DOHH2 (cell line): ENCODE data around the gene TEDC2.

Experiments
- EZH2phosphoT487 ChIP-seq: fragments of 200-600 bp; sonication (generic); IDR thresholded peaks from 2 replicates; pipeline ENCODE4 v1.6.1; 2017; ENCODE audit warnings: borderline replicate concordance, mild to moderate bottlenecking, antibody characterized with exemption, low read length, moderate library complexity, mixed read lengths
- TF ChIP-seq, protein P1 (sequence below): fragments of 200-600 bp; sonication (generic); IDR thresholded peaks from one replicate; pipeline ENCODE4 v1.5.1; 2014; ENCODE audit warnings: antibody characterized with exemption, mild to moderate bottlenecking, low read depth, low read length; ENCODE audit not compliant: poor library complexity, severe bottlenecking

DNA sequence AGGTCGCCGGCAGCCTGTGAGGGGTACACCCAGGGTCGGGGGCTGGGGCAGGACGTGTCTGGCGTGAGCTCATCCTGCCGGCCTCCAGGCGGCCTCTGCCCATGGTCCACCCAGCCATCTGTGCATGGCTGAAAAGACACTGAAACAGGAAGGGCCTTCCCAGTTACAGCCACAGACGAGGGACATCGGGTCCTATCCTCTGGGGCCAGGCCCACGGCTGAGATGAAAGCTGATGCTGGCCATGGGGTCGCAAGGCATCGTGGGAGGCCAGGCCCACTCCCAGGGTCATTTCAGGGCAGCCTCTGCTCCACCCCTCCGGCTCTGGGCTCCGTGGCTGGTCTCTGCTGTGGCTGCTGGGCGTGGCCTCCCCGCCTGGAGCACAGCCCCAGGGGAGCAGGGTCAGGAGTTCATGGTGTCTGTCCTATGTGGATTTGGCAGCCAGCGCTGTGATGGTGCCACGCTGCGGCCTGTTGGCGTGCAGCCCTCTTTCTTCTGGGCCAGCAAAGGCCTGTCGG, 37.3 kb downstream of the TEDC2 start:
- TF ChIP-seq, protein P1, sequence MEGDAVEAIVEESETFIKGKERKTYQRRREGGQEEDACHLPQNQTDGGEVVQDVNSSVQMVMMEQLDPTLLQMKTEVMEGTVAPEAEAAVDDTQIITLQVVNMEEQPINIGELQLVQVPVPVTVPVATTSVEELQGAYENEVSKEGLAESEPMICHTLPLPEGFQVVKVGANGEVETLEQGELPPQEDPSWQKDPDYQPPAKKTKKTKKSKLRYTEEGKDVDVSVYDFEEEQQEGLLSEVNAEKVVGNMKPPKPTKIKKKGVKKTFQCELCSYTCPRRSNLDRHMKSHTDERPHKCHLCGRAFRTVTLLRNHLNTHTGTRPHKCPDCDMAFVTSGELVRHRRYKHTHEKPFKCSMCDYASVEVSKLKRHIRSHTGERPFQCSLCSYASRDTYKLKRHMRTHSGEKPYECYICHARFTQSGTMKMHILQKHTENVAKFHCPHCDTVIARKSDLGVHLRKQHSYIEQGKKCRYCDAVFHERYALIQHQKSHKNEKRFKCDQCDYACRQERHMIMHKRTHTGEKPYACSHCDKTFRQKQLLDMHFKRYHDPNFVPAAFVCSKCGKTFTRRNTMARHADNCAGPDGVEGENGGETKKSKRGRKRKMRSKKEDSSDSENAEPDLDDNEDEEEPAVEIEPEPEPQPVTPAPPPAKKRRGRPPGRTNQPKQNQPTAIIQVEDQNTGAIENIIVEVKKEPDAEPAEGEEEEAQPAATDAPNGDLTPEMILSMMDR, result no peak
- no peak for TF ChIP-seq EZH2phosphoT487
